Lower lobe of right lung (tissue), 2 donors: ENCODE measurements around the gene FBXO42. TPM values are rescaled to one million over a fixed set of nuclear protein-coding genes. Genes with fewer than 3 reads are reported as not detected.
A peak's percentile ranks its signal among the peaks of the same experiment; 100 is the strongest.
"Not testable (repeated sequence)": the region's sequence is repeated elsewhere in the genome, so short reads cannot be mapped to it uniquely, and the experiment has no call there.

Source experiments
- ATAC-seq, 2 donors: fragments of 200-7000 bp; cut with Tn5 transposase; one replicate each; pipeline ENCODE4 v1.9.1; 2020 to 2022; ENCODE audit warnings: mild to moderate bottlenecking in 2 of 2, moderate library complexity in 2 of 2
- DNase-seq: peaks from one replicate; pipeline ENCODE4 v3.0.0-alpha.2; 2020
- H3K27ac ChIP-seq: fragments of 200-600 bp; one replicate; pipeline ENCODE4 v1.8.0; 2022
- H3K27me3 ChIP-seq: fragments of 200-600 bp; one replicate; pipeline ENCODE4 v1.8.0; 2022; ENCODE audit warnings: low read depth
- H3K36me3 ChIP-seq: fragments of 200-600 bp; one replicate; pipeline ENCODE4 v1.8.0; 2022; ENCODE audit warnings: mild to moderate bottlenecking
- H3K4me1 ChIP-seq: fragments of 200-600 bp; one replicate; pipeline ENCODE4 v1.8.0; 2022
- H3K4me3 ChIP-seq: fragments of 200-600 bp; one replicate; pipeline ENCODE4 v1.8.0; 2022; ENCODE audit warnings: mild to moderate bottlenecking
- H3K9me3 ChIP-seq: fragments of 200-600 bp; one replicate; pipeline ENCODE4 v1.8.0; 2022
- CTCF ChIP-seq: fragments of 200-600 bp; IDR thresholded peaks from one replicate; pipeline ENCODE4 v1.8.0; 2022; ENCODE audit warnings: antibody characterized with exemption, mild to moderate bottlenecking
- intact Hi-C: fragments of 100-400 bp; cut with DNase I; formaldehyde crosslinking; loops from one replicate; pipeline ENCODE4 v1.11.0; 2022
- total RNA-seq: library from RNA; stranded (reverse); fragmentation: NEBNext Ultra II Directional; extraction: Animal tissue kit (Norgen Biotek cat#: 25700); gene quantifications from one replicate; pipeline ENCODE4 v1.2.1, GENCODE V29; 2021
- donor health status: DM: no; HTN: yes; CAD: no; lungs with severe emphysema.

Gene FBXO42
- total RNA-seq, 1 donor from 2014 or later: 21.5 TPM

- TF ChIP-seq CTCF: no peak
- H3K9me3 ChIP-seq: no peaks in the 10 kb centered on the region
- ATAC-seq (no peak), DNase-seq (no peak)
- no peak overlapping the region for H3K4me3 ChIP-seq
- H3K27me3 ChIP-seq: no peaks in the 10 kb centered on the region
- H3K27ac ChIP-seq: no peak overlapping the region
- H3K4me1 ChIP-seq: peaks cover 33% of the 10 kb centered on the region
- H3K36me3 ChIP-seq: peaks cover 3% of the 10 kb centered on the region
- intact Hi-C loops: no loop called here
These were observed 3.7 kb downstream of the FBXO42 start for GRCh38 chr1:16348414-16349182.

- DNase-seq, ATAC-seq, H3K27ac ChIP-seq, H3K36me3 ChIP-seq, H3K4me1 ChIP-seq, H3K27me3 ChIP-seq, intact Hi-C loops, H3K4me3 ChIP-seq, H3K9me3 ChIP-seq: not testable (repeated sequence)
These were observed 9.0 kb downstream of the FBXO42 start for GRCh38 chr1:16343276-16343675.

- no peaks in the 10 kb centered on the region for H3K4me1 ChIP-seq
- H3K27me3 ChIP-seq: no peaks in the 10 kb centered on the region
- DNase-seq (no peak), ATAC-seq (peak in 1 of 2 donors; percentile 19)
- no peak for TF ChIP-seq CTCF
- H3K4me3 ChIP-seq: no peak overlapping the region
- H3K9me3 ChIP-seq: no peaks in the 10 kb centered on the region
- intact Hi-C loops: no loop called here
- H3K27ac ChIP-seq: no peak overlapping the region
- H3K36me3 ChIP-seq: peaks cover 4% of the 10 kb centered on the region
These were observed 9.8 kb downstream of the FBXO42 start for GRCh38 chr1:16342331-16343062.

GRCh38 chr1:16340673-16341072, 11.6 kb downstream of the FBXO42 start:
- no peak for ATAC-seq
- Histone ChIP-seq H3K36me3 (peaks cover 4% of the 10 kb centered on the region), H3K4me1 (no peaks in the 10 kb centered on the region), H3K27me3 (no peaks in the 10 kb centered on the region), H3K9me3 (no peaks in the 10 kb centered on the region), H3K27ac (no peak overlapping the region), H3K4me3 (no peak overlapping the region)
- intact Hi-C loops: no loop called here
- no peak for DNase-seq
- no peak for TF ChIP-seq CTCF

GRCh38 chr1:16338961-16339360, 13.3 kb downstream of the FBXO42 start:
- no peaks in the 10 kb centered on the region for H3K9me3 ChIP-seq
- no peak overlapping the region for H3K27ac ChIP-seq
- H3K4me3 ChIP-seq: no peak overlapping the region
- H3K27me3 ChIP-seq: no peaks in the 10 kb centered on the region
- no peak for DNase-seq
- H3K4me1 ChIP-seq: peaks cover 7% of the 10 kb centered on the region
- intact Hi-C loops: no loop called here
- peaks cover 4% of the 10 kb centered on the region for H3K36me3 ChIP-seq
- no peak for ATAC-seq
- TF ChIP-seq CTCF: no peak
